ENCODE measurements around the gene TPI1.
"Not testable (repeated sequence)": the region's sequence is repeated elsewhere in the genome, so short reads cannot be mapped to it uniquely, and the experiment has no call there.

TPI1 gene

GRCh38 chr12:6861391-6861790, 5.9 kb upstream of the TPI1 start:
- Histone ChIP-seq H3K36me3 (ENCODE audit: control insufficient read depth, insufficient read depth, low read length) (peaks cover 95% of the 10 kb centered on the region), H3K4me1 (ENCODE audit: control insufficient read depth, insufficient read depth, low read length, poor library complexity, severe bottlenecking) (peaks cover 2% of the 10 kb centered on the region), H3K27ac (ENCODE audit: low read depth, low read length, severe bottlenecking) (no peak overlapping the region), H3K4me3 (ENCODE audit: extremely low read depth, insufficient read depth, low read length, poor library complexity, severe bottlenecking) (no peak overlapping the region), H3K9me3 (ENCODE audit: control insufficient read depth, low read length) (no peaks in the 10 kb centered on the region)
- WGBS, 2 experiments (ENCODE audit: insufficient coverage in 2 of 2), result 89 to 96% methylated on average over 8 to 9 of the region's 9 CpGs

- Histone ChIP-seq H3K4me1 (ENCODE audit: control insufficient read depth, insufficient read depth, low read length, poor library complexity, severe bottlenecking) (peaks cover 10% of the 10 kb centered on the region), H3K9me3 (ENCODE audit: control insufficient read depth, low read length) (no peaks in the 10 kb centered on the region), H3K4me3 (ENCODE audit: extremely low read depth, insufficient read depth, low read length, poor library complexity, severe bottlenecking) (no peak overlapping the region), H3K36me3 (ENCODE audit: control insufficient read depth, insufficient read depth, low read length) (peaks cover 81% of the 10 kb centered on the region), H3K27ac (ENCODE audit: low read depth, low read length, severe bottlenecking) (no peak overlapping the region)
- 94 to 97% methylated on average over 10 to 11 of the region's 11 CpGs for WGBS, 2 experiments (ENCODE audit: insufficient coverage in 2 of 2)
Measured at GRCh38 chr12:6863033-6863432, 4.3 kb upstream of the TPI1 start.

GRCh38 chr12:6863586-6864321, 3.6 kb upstream of the TPI1 start:
- Histone ChIP-seq H3K36me3 (ENCODE audit: control insufficient read depth, insufficient read depth, low read length) (peaks cover 74% of the 10 kb centered on the region), H3K27ac (ENCODE audit: low read depth, low read length, severe bottlenecking) (no peak overlapping the region), H3K4me1 (ENCODE audit: control insufficient read depth, insufficient read depth, low read length, poor library complexity, severe bottlenecking) (peaks cover 10% of the 10 kb centered on the region), H3K4me3 (ENCODE audit: extremely low read depth, insufficient read depth, low read length, poor library complexity, severe bottlenecking) (no peak overlapping the region), H3K9me3 (ENCODE audit: control insufficient read depth, low read length) (no peaks in the 10 kb centered on the region)
- WGBS, 2 experiments (ENCODE audit: insufficient coverage in 2 of 2), result 94 to 96% methylated on average over 10 to 12 of the region's 16 CpGs

GRCh38 chr12:6865307-6865706, 2.0 kb upstream of the TPI1 start:
- not testable (repeated sequence) for H3K4me3 ChIP-seq (ENCODE audit: extremely low read depth, insufficient read depth, low read length, poor library complexity, severe bottlenecking); H3K27ac ChIP-seq (ENCODE audit: low read depth, low read length, severe bottlenecking); H3K9me3 ChIP-seq (ENCODE audit: control insufficient read depth, low read length)
- 94 to 100% methylated on average over 3 to 5 of the region's 5 CpGs for WGBS, 2 experiments (ENCODE audit: insufficient coverage in 2 of 2)
- peaks cover 70% of the 10 kb centered on the region for H3K36me3 ChIP-seq (ENCODE audit: control insufficient read depth, insufficient read depth, low read length)
- peaks cover 15% of the 10 kb centered on the region for H3K4me1 ChIP-seq (ENCODE audit: control insufficient read depth, insufficient read depth, low read length, poor library complexity, severe bottlenecking)

- H3K27ac ChIP-seq (ENCODE audit: low read depth, low read length, severe bottlenecking), result peak overlapping the region; percentile 41
- peak overlapping the region; percentile 97 for H3K4me3 ChIP-seq (ENCODE audit: extremely low read depth, insufficient read depth, low read length, poor library complexity, severe bottlenecking)
- H3K9me3 ChIP-seq (ENCODE audit: control insufficient read depth, low read length), result no peaks in the 10 kb centered on the region
- peaks cover 18% of the 10 kb centered on the region for H3K4me1 ChIP-seq (ENCODE audit: control insufficient read depth, insufficient read depth, low read length, poor library complexity, severe bottlenecking)
- 90% methylated on average over 4 of the region's 19 CpGs; no CpG with 5 or more reads in 1 of the 2 experiments for WGBS, 2 experiments (ENCODE audit: insufficient coverage in 2 of 2)
- peaks cover 70% of the 10 kb centered on the region for H3K36me3 ChIP-seq (ENCODE audit: control insufficient read depth, insufficient read depth, low read length)
Measured at GRCh38 chr12:6866163-6866919, 990 bp upstream of the TPI1 start.

- peak overlapping the region; percentile 97 for H3K4me3 ChIP-seq (ENCODE audit: extremely low read depth, insufficient read depth, low read length, poor library complexity, severe bottlenecking)
- WGBS, 2 experiments (ENCODE audit: insufficient coverage in 2 of 2), result 9 to 14% methylated on average over 19 to 26 of the region's 33 CpGs
- H3K9me3 ChIP-seq (ENCODE audit: control insufficient read depth, low read length), result no peaks in the 10 kb centered on the region
- H3K27ac ChIP-seq (ENCODE audit: low read depth, low read length, severe bottlenecking), result peak overlapping the region; percentile 41
- H3K36me3 ChIP-seq (ENCODE audit: control insufficient read depth, insufficient read depth, low read length), result peaks cover 67% of the 10 kb centered on the region
- peaks cover 21% of the 10 kb centered on the region for H3K4me1 ChIP-seq (ENCODE audit: control insufficient read depth, insufficient read depth, low read length, poor library complexity, severe bottlenecking)
Measured at GRCh38 chr12:6866920-6867412, 365 bp upstream of the TPI1 start.

- peaks cover 21% of the 10 kb centered on the region for H3K4me1 ChIP-seq (ENCODE audit: control insufficient read depth, insufficient read depth, low read length, poor library complexity, severe bottlenecking)
- H3K4me3 ChIP-seq (ENCODE audit: extremely low read depth, insufficient read depth, low read length, poor library complexity, severe bottlenecking), result peak overlapping the region; percentile 97
- WGBS, 2 experiments (ENCODE audit: insufficient coverage in 2 of 2), result 5 to 8% methylated on average over 12 to 16 of the region's 22 CpGs
- peaks cover 52% of the 10 kb centered on the region for H3K36me3 ChIP-seq (ENCODE audit: control insufficient read depth, insufficient read depth, low read length)
- no peaks in the 10 kb centered on the region for H3K9me3 ChIP-seq (ENCODE audit: control insufficient read depth, low read length)
- peak overlapping the region; percentile 47 for H3K27ac ChIP-seq (ENCODE audit: low read depth, low read length, severe bottlenecking)
Measured at GRCh38 chr12:6868211-6869048, 1.1 kb downstream of the TPI1 start.

GRCh38 chr12:6869049-6870021, 2.0 kb downstream of the TPI1 start:
- Histone ChIP-seq H3K4me1 (ENCODE audit: control insufficient read depth, insufficient read depth, low read length, poor library complexity, severe bottlenecking) (peaks cover 21% of the 10 kb centered on the region), H3K27ac (ENCODE audit: low read depth, low read length, severe bottlenecking) (peak overlapping the region; percentile 47), H3K9me3 (ENCODE audit: control insufficient read depth, low read length) (no peaks in the 10 kb centered on the region), H3K4me3 (ENCODE audit: extremely low read depth, insufficient read depth, low read length, poor library complexity, severe bottlenecking) (peak overlapping the region; percentile 97), H3K36me3 (ENCODE audit: control insufficient read depth, insufficient read depth, low read length) (peaks cover 43% of the 10 kb centered on the region)
- WGBS, 2 experiments (ENCODE audit: insufficient coverage in 2 of 2), result 40 to 45% methylated on average over 11 of the region's 12 CpGs

- Histone ChIP-seq H3K4me1 (ENCODE audit: control insufficient read depth, insufficient read depth, low read length, poor library complexity, severe bottlenecking) (peaks cover 21% of the 10 kb centered on the region), H3K36me3 (ENCODE audit: control insufficient read depth, insufficient read depth, low read length) (peaks cover 33% of the 10 kb centered on the region)
- H3K4me3 ChIP-seq (ENCODE audit: extremely low read depth, insufficient read depth, low read length, poor library complexity, severe bottlenecking); H3K27ac ChIP-seq (ENCODE audit: low read depth, low read length, severe bottlenecking); H3K9me3 ChIP-seq (ENCODE audit: control insufficient read depth, low read length): not testable (repeated sequence)
- WGBS, 2 experiments (ENCODE audit: insufficient coverage in 2 of 2), result 100% methylated on average over 2 of the region's 4 CpGs; no CpG with 5 or more reads in 1 of the 2 experiments
Measured at GRCh38 chr12:6870304-6870703, 3.0 kb downstream of the TPI1 start.

Data from mesodermal cell (in vitro differentiated cells).